GM23248 (cell line): ENCODE measurements around the gene F2RL2.

Experiments used
- EZH2 ChIP-seq: fragments of 200-600 bp; sonication (generic); IDR thresholded peaks from 2 replicates; pipeline ENCODE4 v1.6.1; 2018; ENCODE audit warnings: antibody characterized with exemption, mild to moderate bottlenecking; ENCODE audit not compliant: insufficient read depth, poor library complexity, severe bottlenecking
- EZH2phosphoT487 ChIP-seq: fragments of 200-600 bp; sonication (generic); IDR thresholded peaks from 2 replicates; pipeline ENCODE4 v1.6.1; 2018; ENCODE audit warnings: antibody characterized with exemption, moderate library complexity, mild to moderate bottlenecking, low read depth; ENCODE audit not compliant: insufficient read depth

- no peak for TF ChIP-seq EZH2phosphoT487
- no peak for TF ChIP-seq EZH2
These were observed 44.3 kb upstream of the F2RL2 start for GRCh38 chr5:76667495-76667894.
